HCT116 (cell line): ENCODE measurements around the gene PADI3. TPM values are rescaled to one million over a fixed set of nuclear protein-coding genes. Genes with fewer than 3 reads are reported as not detected.

ENCODE experiments used
- ATAC-seq: fragments of 200-7000 bp; cut with Tn5 transposase; 2 replicates; pipeline ENCODE4 v1.9.1; 2020; ENCODE audit warnings: mild to moderate bottlenecking, moderate library complexity
- BruUV-seq: library from RNA; stranded (reverse); fragments of 400-500 nt; replicated peaks from 2 replicates; lab custom pipeline; 2021; lab: Mats Ljungman, UMichigan
- CTCF ChIA-PET: fragments of 300-600 bp; sonication (Branson Sonifier 250); formaldehyde crosslinking; loops from one replicate; lab custom pipeline; 2021; ENCODE audit warnings: antibody characterized with exemption; lab: Charles Lee
- POLR2A ChIA-PET: fragments of 300-600, 350-600 bp; sonication (Branson Sonifier 250); formaldehyde crosslinking; loops from one replicate; lab custom pipeline; 2021; ENCODE audit warnings: antibody characterized with exemption; lab: Charles Lee
- RAD21 ChIA-PET, 2 experiments: fragments of 300-600 bp; sonication (Branson Sonifier 250); formaldehyde crosslinking; loops; one replicate each; lab custom pipeline; 2023; ENCODE audit warnings: low total read pairs in 2 of 2; ENCODE audit not compliant: uncharacterized antibody in 2 of 2, unreplicated experiment in 2 of 2, low non-redundant PET in 1 of 2; lab: Charles Lee
- DNase-seq: peaks from one replicate; pipeline ENCODE4 v3.0.0-alpha.2; 2010; ENCODE audit warnings: low read depth, low spot score
- H2AFZ ChIP-seq: fragments of 200-600 bp; shearing (Covaris generic), sonication (generic); 2 replicates; pipeline ENCODE4 v1.6.1; 2017; ENCODE audit warnings: low read depth, mixed run types, mixed read lengths, antibody characterized with exemption, low read length; ENCODE audit not compliant: poor library complexity, severe bottlenecking
- H3K27ac ChIP-seq: 2 replicates; pipeline ENCODE4 v1.5.1; 2012; ENCODE audit warnings: low read depth, low read length
- H3K27me3 ChIP-seq: fragments of 200-600 bp; sonication (generic); 2 replicates; pipeline ENCODE4 v1.6.1; 2016; ENCODE audit warnings: mixed run types, low read length, mixed read lengths; ENCODE audit not compliant: insufficient read depth
- H3K36me3 ChIP-seq, 2 experiments: fragments of 200-500 bp in 1 of 2; fragments of 200-600 bp in 1 of 2; sonication (Bioruptor generic) in 1 of 2; sonication (generic) in 1 of 2; 2 replicates each; pipeline versions ENCODE4 v1.5.1 to v1.6.1; 2014 to 2016; ENCODE audit warnings: low read length in 2 of 2, inconsistent platforms in 1 of 2, mixed read lengths in 1 of 2, mixed run types in 1 of 2; ENCODE audit not compliant: insufficient read depth in 2 of 2, control insufficient read depth in 1 of 2
- H3K4me1 ChIP-seq, 2 experiments: fragments of 200-600 bp in 1 of 2; sonication (generic) in 1 of 2; 2 replicates each; pipeline versions ENCODE4 v1.5.1 to v1.6.1; 2012 to 2017; ENCODE audit warnings: low read length in 2 of 2, inconsistent platforms in 1 of 2, mild to moderate bottlenecking in 1 of 2, mixed read lengths in 1 of 2, mixed run types in 1 of 2, moderate library complexity in 1 of 2; ENCODE audit not compliant: insufficient read depth in 2 of 2, control insufficient read depth in 1 of 2
- H3K4me2 ChIP-seq: fragments of 200-600 bp; sonication (generic); 2 replicates; pipeline ENCODE4 v1.6.1; 2017; ENCODE audit warnings: mixed run types, low read length, mixed read lengths
- H3K4me3 ChIP-seq, 2 experiments: fragments of 200-600 bp in 1 of 2; sonication (generic) in 1 of 2; replicated peaks in 1 of 2; 2 replicates each; pipeline ENCODE4 v1.5.1; 2011 to 2016; ENCODE audit warnings: low read length in 2 of 2, control low read depth in 1 of 2, low read depth in 1 of 2, mild to moderate bottlenecking in 1 of 2, mixed read lengths in 1 of 2, mixed run types in 1 of 2
- H3K79me2 ChIP-seq: fragments of 200-600 bp; sonication (generic); 2 replicates; pipeline ENCODE4 v1.6.1; 2017; ENCODE audit warnings: mild to moderate bottlenecking, mixed run types, low read length, moderate library complexity, mixed read lengths; ENCODE audit not compliant: insufficient read depth
- H3K9ac ChIP-seq: fragments of 200-600 bp; sonication (generic); 2 replicates; pipeline ENCODE4 v1.6.1; 2016; ENCODE audit warnings: low read length, mixed read lengths
- H3K9me2 ChIP-seq: fragments of 200-600 bp; sonication (generic), shearing (Covaris generic); 2 replicates; pipeline ENCODE4 v1.6.1; 2017; ENCODE audit warnings: mixed run types, mild to moderate bottlenecking, moderate library complexity; ENCODE audit not compliant: insufficient read depth
- H3K9me3 ChIP-seq, 2 experiments: fragments of 200-500 bp in 1 of 2; fragments of 200-600 bp in 1 of 2; sonication (Bioruptor generic) in 1 of 2; sonication (generic) in 1 of 2; 2 replicates each; pipeline ENCODE4 v1.6.1; 2014 to 2017; ENCODE audit warnings: low read length in 2 of 2, mixed read lengths in 2 of 2, inconsistent platforms in 1 of 2, low read depth in 1 of 2, mild to moderate bottlenecking in 1 of 2, mixed run types in 1 of 2, moderate library complexity in 1 of 2; ENCODE audit not compliant: control insufficient read depth in 1 of 2, insufficient read depth in 1 of 2
- H4K20me1 ChIP-seq: fragments of 200-600 bp; sonication (generic), shearing (Covaris generic); 2 replicates; pipeline ENCODE4 v1.6.1; 2017; ENCODE audit warnings: mixed run types, mild to moderate bottlenecking, moderate library complexity; ENCODE audit not compliant: insufficient read depth
- EGR1 ChIP-seq: IDR thresholded peaks from 2 replicates; pipeline ENCODE4 v1.6.1; 2012; ENCODE audit warnings: low read depth
- EZH2 ChIP-seq: fragments of 200-600 bp; sonication (generic); IDR thresholded peaks from 2 replicates; pipeline ENCODE4 v1.6.1; 2017; ENCODE audit warnings: antibody characterized with exemption, mixed run types
- EZH2phosphoT487 ChIP-seq: fragments of 200-600 bp; IDR thresholded peaks from 2 replicates; pipeline ENCODE4 v1.6.1; 2018; ENCODE audit warnings: antibody characterized with exemption, borderline replicate concordance
- FOSL1 ChIP-seq: IDR thresholded peaks from 2 replicates; pipeline ENCODE4 v1.6.1; 2012; ENCODE audit warnings: low read depth
- JUND ChIP-seq: IDR thresholded peaks from 2 replicates; pipeline ENCODE4 v1.6.1; 2012
- POLR2A ChIP-seq: IDR thresholded peaks from 2 replicates; pipeline ENCODE4 v1.7.0; 2011; ENCODE audit warnings: borderline replicate concordance; ENCODE audit not compliant: insufficient read depth, insufficient read length; ENCODE audit errors: extremely low read depth
- POLR2AphosphoS5 ChIP-seq: IDR thresholded peaks from 2 replicates; pipeline ENCODE4 v1.6.1; 2011; ENCODE audit warnings: mild to moderate bottlenecking, low read depth, low read length, moderate library complexity
- RAD21 ChIP-seq: IDR thresholded peaks from 2 replicates; pipeline ENCODE4 v1.6.1; 2012; ENCODE audit warnings: low read depth, mild to moderate bottlenecking
- SIN3A ChIP-seq: IDR thresholded peaks from 2 replicates; pipeline ENCODE4 v1.6.1; 2012; ENCODE audit warnings: low read depth
- SP1 ChIP-seq: IDR thresholded peaks from 2 replicates; pipeline ENCODE4 v1.6.1; 2012; ENCODE audit warnings: low read depth
- SRF ChIP-seq: IDR thresholded peaks from 2 replicates; pipeline ENCODE4 v1.6.1; 2012; ENCODE audit warnings: low read depth
- TCF7L2 ChIP-seq: IDR thresholded peaks from 2 replicates; pipeline ENCODE4 v1.7.0; 2011; ENCODE audit warnings: borderline replicate concordance, inconsistent platforms; ENCODE audit not compliant: insufficient read depth, insufficient read length; ENCODE audit errors: extremely low read depth
- YY1 ChIP-seq: IDR thresholded peaks from 2 replicates; pipeline ENCODE4 v1.6.1; 2011; ENCODE audit warnings: low read length, low read depth, moderate library complexity, mild to moderate bottlenecking; ENCODE audit not compliant: insufficient replicate concordance; ENCODE audit errors: extremely low read depth
- ZNF274 ChIP-seq: fragments of 200-500 bp; sonication (Bioruptor generic); IDR thresholded peaks from 2 replicates; pipeline ENCODE4 v1.6.1; 2014; ENCODE audit warnings: mild to moderate bottlenecking, low read depth, low read length, inconsistent platforms
- intact Hi-C: fragments of 100-400 bp; cut with micrococcal nuclease; formaldehyde crosslinking; loops from 2 replicates; pipeline ENCODE4 v1.10.0; 2022
- total RNA-seq: library from RNA; stranded (reverse); gene quantifications from one replicate; pipeline ENCODE4 v1.2.1, GENCODE V29; 2021; ENCODE audit not compliant: unreplicated experiment
- TF ChIP-seq, protein P1 (sequence below): IDR thresholded peaks from 2 replicates; pipeline ENCODE4 v1.6.1; 2012; ENCODE audit warnings: low read depth
- TF ChIP-seq, protein P2 (sequence below): IDR thresholded peaks from 2 replicates; pipeline ENCODE4 v1.6.1; 2011; ENCODE audit warnings: mild to moderate bottlenecking, low read length, moderate library complexity; ENCODE audit not compliant: insufficient replicate concordance; ENCODE audit errors: extremely low read depth
- TF ChIP-seq, protein P3 (sequence below): IDR thresholded peaks from 2 replicates; pipeline ENCODE4 v1.6.1; 2012
- TF ChIP-seq, protein P4 (sequence below), 3 experiments: fragments of 200-600 bp in 1 of 3; sonication (generic) in 1 of 3; IDR thresholded peaks in 2 of 3; conservative IDR thresholded peaks in 1 of 3; 2 replicates each; pipeline ENCODE4 v1.5.1; 2012 to 2017; ENCODE audit warnings: low read depth in 2 of 3, low read length in 2 of 3, antibody characterized with exemption in 1 of 3, borderline replicate concordance in 1 of 3, control low read depth in 1 of 3, mild to moderate bottlenecking in 1 of 3, mixed read lengths in 1 of 3, mixed run types in 1 of 3, moderate library complexity in 1 of 3; ENCODE audit not compliant: insufficient read depth in 1 of 3
- TF ChIP-seq, protein P5 (sequence below): IDR thresholded peaks from 2 replicates; pipeline ENCODE4 v1.6.1; 2012

The PADI3 gene
- total RNA-seq, 1 experiment from 2014 or later = 0.93 TPM

DNA sequence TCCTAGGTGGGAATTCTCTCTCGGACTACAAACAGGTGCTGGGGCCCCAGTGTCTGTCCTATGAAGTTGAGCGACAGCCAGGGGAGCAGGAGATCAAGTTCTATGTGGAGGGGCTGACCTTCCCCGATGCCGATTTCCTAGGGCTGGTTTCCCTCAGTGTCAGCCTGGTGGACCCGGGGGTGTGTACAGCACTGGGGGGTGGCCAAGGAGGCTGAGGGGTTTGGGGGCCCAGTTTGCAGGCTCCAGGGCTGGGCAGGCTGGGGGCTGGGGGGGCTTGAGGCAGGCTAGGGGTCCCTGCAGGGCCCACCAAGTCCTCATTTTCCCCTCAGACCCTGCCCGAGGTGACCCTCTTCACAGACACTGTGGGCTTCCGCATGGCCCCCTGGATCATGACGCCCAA, 20.3 kb upstream of the PADI3 start:
- POLR2A ChIA-PET = no interaction called here
- BruUV-seq = no TSS peak
- H3K4me2 ChIP-seq = peak overlapping the region; percentile 58; the same call in 1 of the 2 replicates

More for the DNA sequence above, 20.3 kb upstream of the PADI3 start:
- DNase-seq (no peak), ATAC-seq (no peak)
- Histone ChIP-seq H3K4me3 (no peak overlapping the region), H3K27me3 (peaks cover 28% of the 10 kb centered on the region; the same call in 1 of the 2 replicates), H3K4me1 (peaks cover 37 to 59% of the 10 kb centered on the region in 2 experiments), H4K20me1 (no peaks in the 10 kb centered on the region), H3K9me2 (no peaks in the 10 kb centered on the region), H3K9me3 (no peaks in the 10 kb centered on the region), H3K79me2 (no peaks in the 10 kb centered on the region), H3K27ac (no peak overlapping the region), H2AFZ (no peak overlapping the region), H3K36me3 (no peaks in the 10 kb centered on the region), H3K9ac (peak overlapping the region; percentile 18; the same call in 1 of the 2 replicates)
- CTCF ChIA-PET = no interaction called here
- RAD21 ChIA-PET = no interaction called here
- intact Hi-C loops = no loop called here
- TF ChIP-seq JUND (no peak), RAD21 (no peak), EZH2phosphoT487 (no peak), SIN3A (no peak), ZNF274 (no peak), TCF7L2 (no peak), EGR1 (no peak), EZH2 (no peak), FOSL1 (no peak), SP1 (no peak), POLR2A (no peak), SRF (no peak), YY1 (no peak), POLR2AphosphoS5 (no peak)
- TF ChIP-seq, protein P1, sequence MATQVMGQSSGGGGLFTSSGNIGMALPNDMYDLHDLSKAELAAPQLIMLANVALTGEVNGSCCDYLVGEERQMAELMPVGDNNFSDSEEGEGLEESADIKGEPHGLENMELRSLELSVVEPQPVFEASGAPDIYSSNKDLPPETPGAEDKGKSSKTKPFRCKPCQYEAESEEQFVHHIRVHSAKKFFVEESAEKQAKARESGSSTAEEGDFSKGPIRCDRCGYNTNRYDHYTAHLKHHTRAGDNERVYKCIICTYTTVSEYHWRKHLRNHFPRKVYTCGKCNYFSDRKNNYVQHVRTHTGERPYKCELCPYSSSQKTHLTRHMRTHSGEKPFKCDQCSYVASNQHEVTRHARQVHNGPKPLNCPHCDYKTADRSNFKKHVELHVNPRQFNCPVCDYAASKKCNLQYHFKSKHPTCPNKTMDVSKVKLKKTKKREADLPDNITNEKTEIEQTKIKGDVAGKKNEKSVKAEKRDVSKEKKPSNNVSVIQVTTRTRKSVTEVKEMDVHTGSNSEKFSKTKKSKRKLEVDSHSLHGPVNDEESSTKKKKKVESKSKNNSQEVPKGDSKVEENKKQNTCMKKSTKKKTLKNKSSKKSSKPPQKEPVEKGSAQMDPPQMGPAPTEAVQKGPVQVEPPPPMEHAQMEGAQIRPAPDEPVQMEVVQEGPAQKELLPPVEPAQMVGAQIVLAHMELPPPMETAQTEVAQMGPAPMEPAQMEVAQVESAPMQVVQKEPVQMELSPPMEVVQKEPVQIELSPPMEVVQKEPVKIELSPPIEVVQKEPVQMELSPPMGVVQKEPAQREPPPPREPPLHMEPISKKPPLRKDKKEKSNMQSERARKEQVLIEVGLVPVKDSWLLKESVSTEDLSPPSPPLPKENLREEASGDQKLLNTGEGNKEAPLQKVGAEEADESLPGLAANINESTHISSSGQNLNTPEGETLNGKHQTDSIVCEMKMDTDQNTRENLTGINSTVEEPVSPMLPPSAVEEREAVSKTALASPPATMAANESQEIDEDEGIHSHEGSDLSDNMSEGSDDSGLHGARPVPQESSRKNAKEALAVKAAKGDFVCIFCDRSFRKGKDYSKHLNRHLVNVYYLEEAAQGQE = no peak
- TF ChIP-seq, protein P2, sequence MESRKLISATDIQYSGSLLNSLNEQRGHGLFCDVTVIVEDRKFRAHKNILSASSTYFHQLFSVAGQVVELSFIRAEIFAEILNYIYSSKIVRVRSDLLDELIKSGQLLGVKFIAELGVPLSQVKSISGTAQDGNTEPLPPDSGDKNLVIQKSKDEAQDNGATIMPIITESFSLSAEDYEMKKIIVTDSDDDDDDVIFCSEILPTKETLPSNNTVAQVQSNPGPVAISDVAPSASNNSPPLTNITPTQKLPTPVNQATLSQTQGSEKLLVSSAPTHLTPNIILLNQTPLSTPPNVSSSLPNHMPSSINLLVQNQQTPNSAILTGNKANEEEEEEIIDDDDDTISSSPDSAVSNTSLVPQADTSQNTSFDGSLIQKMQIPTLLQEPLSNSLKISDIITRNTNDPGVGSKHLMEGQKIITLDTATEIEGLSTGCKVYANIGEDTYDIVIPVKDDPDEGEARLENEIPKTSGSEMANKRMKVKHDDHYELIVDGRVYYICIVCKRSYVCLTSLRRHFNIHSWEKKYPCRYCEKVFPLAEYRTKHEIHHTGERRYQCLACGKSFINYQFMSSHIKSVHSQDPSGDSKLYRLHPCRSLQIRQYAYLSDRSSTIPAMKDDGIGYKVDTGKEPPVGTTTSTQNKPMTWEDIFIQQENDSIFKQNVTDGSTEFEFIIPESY = no peak
- TF ChIP-seq, protein P3, sequence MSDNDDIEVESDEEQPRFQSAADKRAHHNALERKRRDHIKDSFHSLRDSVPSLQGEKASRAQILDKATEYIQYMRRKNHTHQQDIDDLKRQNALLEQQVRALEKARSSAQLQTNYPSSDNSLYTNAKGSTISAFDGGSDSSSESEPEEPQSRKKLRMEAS = no peak
- TF ChIP-seq, protein P4, sequence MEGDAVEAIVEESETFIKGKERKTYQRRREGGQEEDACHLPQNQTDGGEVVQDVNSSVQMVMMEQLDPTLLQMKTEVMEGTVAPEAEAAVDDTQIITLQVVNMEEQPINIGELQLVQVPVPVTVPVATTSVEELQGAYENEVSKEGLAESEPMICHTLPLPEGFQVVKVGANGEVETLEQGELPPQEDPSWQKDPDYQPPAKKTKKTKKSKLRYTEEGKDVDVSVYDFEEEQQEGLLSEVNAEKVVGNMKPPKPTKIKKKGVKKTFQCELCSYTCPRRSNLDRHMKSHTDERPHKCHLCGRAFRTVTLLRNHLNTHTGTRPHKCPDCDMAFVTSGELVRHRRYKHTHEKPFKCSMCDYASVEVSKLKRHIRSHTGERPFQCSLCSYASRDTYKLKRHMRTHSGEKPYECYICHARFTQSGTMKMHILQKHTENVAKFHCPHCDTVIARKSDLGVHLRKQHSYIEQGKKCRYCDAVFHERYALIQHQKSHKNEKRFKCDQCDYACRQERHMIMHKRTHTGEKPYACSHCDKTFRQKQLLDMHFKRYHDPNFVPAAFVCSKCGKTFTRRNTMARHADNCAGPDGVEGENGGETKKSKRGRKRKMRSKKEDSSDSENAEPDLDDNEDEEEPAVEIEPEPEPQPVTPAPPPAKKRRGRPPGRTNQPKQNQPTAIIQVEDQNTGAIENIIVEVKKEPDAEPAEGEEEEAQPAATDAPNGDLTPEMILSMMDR (IDR thresholded peaks at IDR 0.05 in 2 of 3, conservative IDR thresholded peaks at IDR 0.05 in 1 of 3; ENCODE audit: borderline replicate concordance in 1 of 3, insufficient read depth in 1 of 3, low read depth in 2 of 3, low read length in 2 of 3) = no peak
- TF ChIP-seq, protein P5, sequence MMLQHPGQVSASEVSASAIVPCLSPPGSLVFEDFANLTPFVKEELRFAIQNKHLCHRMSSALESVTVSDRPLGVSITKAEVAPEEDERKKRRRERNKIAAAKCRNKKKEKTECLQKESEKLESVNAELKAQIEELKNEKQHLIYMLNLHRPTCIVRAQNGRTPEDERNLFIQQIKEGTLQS = no peak
